ENCODE data around the gene ROBO1. TPM values are rescaled to one million over a fixed set of nuclear protein-coding genes. Genes with fewer than 3 reads are reported as not detected.

ROBO1 gene
- total RNA-seq, 8 experiments from 2014 or later = 45.0 to 147 (median 67.8) TPM

DNA sequence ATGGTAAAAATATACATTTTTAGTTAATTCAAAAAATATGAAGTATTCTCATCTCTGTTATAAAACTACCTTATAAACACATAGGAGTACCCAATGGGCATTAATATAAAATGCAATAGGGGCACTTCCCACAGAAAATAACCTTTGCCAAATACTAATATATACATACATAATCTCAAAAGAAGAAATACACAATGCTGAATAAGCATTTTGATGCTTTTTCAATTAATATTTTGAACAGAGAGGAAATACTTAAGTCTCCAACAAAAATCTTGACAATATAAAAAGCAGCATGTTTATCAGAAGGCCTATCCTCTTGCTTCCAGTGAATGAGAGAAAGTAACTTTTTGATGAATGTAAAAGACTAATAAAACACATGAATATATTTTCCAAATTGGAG, 110.7 kb downstream of the ROBO1 start:
- peaks cover 4 to 14% of the 10 kb centered on the region in 2 donors for H3K4me1 ChIP-seq (replicated peaks in 1 of 2)
- no peak overlapping the region for H3K4me3 ChIP-seq
- in situ Hi-C loops (cut with MboI; ENCODE audit: low pct_unique_long_range_greater_than_20kb in 2 of 9, low sequenced_read_pairs in 9 of 9, unreplicated experiment in 9 of 9) = no loop called here
- no peak overlapping the region for H3K27ac ChIP-seq
- ATAC-seq (replicated peaks in 6 of 8) = no peak

DNA sequence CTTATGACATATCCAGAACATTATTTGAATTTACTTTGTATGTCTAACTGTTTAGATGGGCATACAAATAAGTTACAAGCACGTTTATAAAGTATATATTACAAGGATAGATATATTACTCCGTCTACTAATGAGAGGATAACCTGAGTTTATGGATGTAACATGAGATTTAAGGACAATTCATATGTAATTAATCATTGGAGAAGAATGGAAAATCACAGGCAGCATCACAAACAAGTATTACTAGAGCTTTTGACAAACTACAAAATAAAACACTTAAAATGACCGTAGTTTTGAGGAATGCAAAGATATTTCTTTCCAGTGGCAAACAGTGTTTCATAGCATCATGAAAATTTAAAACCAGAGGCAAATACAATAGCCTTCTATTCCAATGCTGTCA, 113.8 kb downstream of the ROBO1 start:
- no peak overlapping the region for H3K4me3 ChIP-seq
- in situ Hi-C loops (cut with MboI; ENCODE audit: low pct_unique_long_range_greater_than_20kb in 2 of 9, low sequenced_read_pairs in 9 of 9, unreplicated experiment in 9 of 9) = no loop called here
- no peak for ATAC-seq (replicated peaks in 6 of 8)
- 0 to 82% (median 67%) methylated on average over 1 to 3 of the region's 3 CpGs for WGBS, 10 experiments
- H3K4me1 ChIP-seq (replicated peaks in 1 of 2) = peaks cover 0 to 14% of the 10 kb centered on the region in 2 donors
- H3K27ac ChIP-seq = no peak overlapping the region

GRCh38 chr3:79653266-79653830, 114.5 kb downstream of the ROBO1 start:
- ATAC-seq (replicated peaks in 6 of 8) = peak in 1 of 8 experiments; percentile 30
- Histone ChIP-seq H3K27ac (no peak overlapping the region), H3K4me3 (no peak overlapping the region), H3K4me1 (replicated peaks in 1 of 2) (peaks cover 0 to 14% of the 10 kb centered on the region in 2 donors)
- in situ Hi-C loops (cut with MboI; ENCODE audit: low pct_unique_long_range_greater_than_20kb in 2 of 9, low sequenced_read_pairs in 9 of 9, unreplicated experiment in 9 of 9) = no loop called here
- 13 to 79% (median 66%) methylated on average over 2 to 4 of the region's 4 CpGs for WGBS, 10 experiments

GRCh38 chr3:79651536-79652065, 116.2 kb downstream of the ROBO1 start:
- WGBS, 10 experiments = 0 to 86% (median 46%) methylated on average over 1 to 7 of the region's 7 CpGs
- H3K4me1 ChIP-seq (replicated peaks in 1 of 2) = peaks cover 0 to 14% of the 10 kb centered on the region in 2 donors
- H3K27ac ChIP-seq = no peak overlapping the region
- peak in 5 of 8 experiments; percentile 40 to 62 (median 56) for ATAC-seq (replicated peaks in 6 of 8)
- no peak overlapping the region for H3K4me3 ChIP-seq
- in situ Hi-C loops (cut with MboI; ENCODE audit: low pct_unique_long_range_greater_than_20kb in 2 of 9, low sequenced_read_pairs in 9 of 9, unreplicated experiment in 9 of 9) = no loop called here

DNA sequence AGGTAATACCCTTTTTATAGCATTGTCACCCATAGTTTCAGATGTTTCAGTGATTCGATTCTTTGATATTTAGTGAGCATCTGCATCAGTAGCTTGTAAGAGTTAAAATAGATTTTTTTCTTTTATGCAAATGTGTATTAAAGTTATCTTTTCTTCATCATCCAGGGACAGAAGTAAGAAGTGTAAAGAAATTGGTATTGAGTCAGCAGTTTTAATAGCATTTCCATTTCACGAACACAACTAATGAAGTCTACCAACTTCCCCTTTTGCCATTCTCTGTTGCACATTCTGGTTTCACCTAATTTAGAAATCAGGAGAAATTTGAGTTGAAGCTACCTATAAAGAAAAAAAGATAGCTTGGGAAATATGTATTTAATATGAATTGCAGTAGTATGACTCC, 127.9 kb downstream of the ROBO1 start:
- Histone ChIP-seq H3K27ac (no peak overlapping the region), H3K4me1 (replicated peaks in 1 of 2) (no peaks in the 10 kb centered on the region), H3K4me3 (no peak overlapping the region)
- in situ Hi-C loops (cut with MboI; ENCODE audit: low pct_unique_long_range_greater_than_20kb in 2 of 9, low sequenced_read_pairs in 9 of 9, unreplicated experiment in 9 of 9) = no loop called here
- WGBS, 10 experiments = 10 to 100% (median 90%) methylated on average over 1 to 2 of the region's 2 CpGs
- no peak for ATAC-seq (replicated peaks in 6 of 8)

DNA sequence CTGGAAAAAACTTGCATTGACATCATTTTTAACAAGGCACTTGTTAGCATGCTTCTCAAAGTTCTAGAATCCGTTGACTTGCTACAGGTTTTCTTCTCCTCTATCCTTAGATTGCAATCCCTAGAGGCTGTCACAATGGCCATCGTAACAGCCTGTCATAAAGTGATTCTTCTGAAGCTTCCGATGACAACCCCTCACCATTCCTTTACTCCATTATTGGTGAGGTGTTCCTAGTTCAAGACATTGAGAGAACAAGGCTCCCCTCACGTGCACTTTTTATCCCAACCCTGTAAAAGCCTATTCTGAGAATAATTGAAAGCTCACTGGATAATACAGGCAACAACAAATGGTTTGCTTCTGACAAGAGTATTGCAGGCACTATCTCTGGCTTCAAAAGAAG, 131.4 kb downstream of the ROBO1 start:
- WGBS, 10 experiments = 0 to 85% (median 52%) methylated on average over 1 to 4 of the region's 4 CpGs; no CpG with 5 or more reads in 2 of the 10 experiments
- Histone ChIP-seq H3K4me3 (no peak overlapping the region), H3K4me1 (replicated peaks in 1 of 2) (no peaks in the 10 kb centered on the region), H3K27ac (no peak overlapping the region)
- in situ Hi-C loops (cut with MboI; ENCODE audit: low pct_unique_long_range_greater_than_20kb in 2 of 9, low sequenced_read_pairs in 9 of 9, unreplicated experiment in 9 of 9) = no loop called here
- no peak for ATAC-seq (replicated peaks in 6 of 8)

GRCh38 chr3:79632842-79633241, 135.0 kb downstream of the ROBO1 start:
- no peak for ATAC-seq (replicated peaks in 6 of 8)
- Histone ChIP-seq H3K4me3 (no peak overlapping the region), H3K27ac (no peak overlapping the region), H3K4me1 (replicated peaks in 1 of 2) (no peaks in the 10 kb centered on the region)
- 0 to 100% (median 73%) methylated on average over 1 of the region's 1 CpG; no CpG with 5 or more reads in 1 of the 10 experiments for WGBS, 10 experiments
- in situ Hi-C loops (cut with MboI; ENCODE audit: low pct_unique_long_range_greater_than_20kb in 2 of 9, low sequenced_read_pairs in 9 of 9, unreplicated experiment in 9 of 9) = no loop called here

DNA sequence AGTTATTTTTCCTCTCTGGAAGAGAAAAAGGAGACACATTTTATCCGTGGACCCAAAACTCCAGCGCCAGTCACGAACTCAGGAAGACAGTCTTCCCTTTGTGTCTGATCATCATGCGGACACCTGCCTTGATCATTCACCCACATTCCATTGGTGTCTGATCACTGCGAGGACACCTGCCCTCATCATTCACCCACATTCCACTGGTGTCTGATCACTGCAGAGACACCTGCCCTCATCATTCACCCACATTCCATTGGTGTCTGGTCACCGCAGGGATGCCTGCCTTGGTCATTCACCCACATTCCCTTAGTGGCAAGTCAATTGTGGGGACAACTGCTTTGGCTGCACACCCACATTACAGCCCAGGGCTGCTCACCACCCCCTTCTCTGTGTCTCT, 148.9 kb downstream of the ROBO1 start:
- in situ Hi-C loops (cut with MboI; ENCODE audit: low pct_unique_long_range_greater_than_20kb in 2 of 9, low sequenced_read_pairs in 9 of 9, unreplicated experiment in 9 of 9) = no loop called here
- ATAC-seq (replicated peaks in 6 of 8) = no peak
- Histone ChIP-seq H3K27ac (no peak overlapping the region), H3K4me1 (replicated peaks in 1 of 2) (no peaks in the 10 kb centered on the region), H3K4me3 (no peak overlapping the region)
- 0 to 100% (median 75%) methylated on average over 1 to 6 of the region's 6 CpGs; no CpG with 5 or more reads in 1 of the 10 experiments for WGBS, 10 experiments

GRCh38 chr3:79606414-79606813, 161.4 kb downstream of the ROBO1 start:
- no peak for ATAC-seq (replicated peaks in 6 of 8)
- Histone ChIP-seq H3K4me1 (replicated peaks in 1 of 2) (peaks cover 0 to 14% of the 10 kb centered on the region in 2 donors), H3K4me3 (no peak overlapping the region), H3K27ac (no peak overlapping the region)
- in situ Hi-C loops (cut with MboI; ENCODE audit: low pct_unique_long_range_greater_than_20kb in 2 of 9, low sequenced_read_pairs in 9 of 9, unreplicated experiment in 9 of 9) = no loop called here
- WGBS, 10 experiments = 0 to 100% (median 65%) methylated on average over 1 of the region's 1 CpG

GRCh38 chr3:79604681-79605080, 163.1 kb downstream of the ROBO1 start:
- no peak for ATAC-seq (replicated peaks in 6 of 8)
- Histone ChIP-seq H3K4me1 (replicated peaks in 1 of 2) (peaks cover 0 to 21% of the 10 kb centered on the region in 2 donors), H3K27ac (no peak overlapping the region), H3K4me3 (no peak overlapping the region)
- WGBS, 10 experiments = 0 to 100% (median 67%) methylated on average over 2 of the region's 2 CpGs
- in situ Hi-C loops (cut with MboI; ENCODE audit: low pct_unique_long_range_greater_than_20kb in 2 of 9, low sequenced_read_pairs in 9 of 9, unreplicated experiment in 9 of 9) = no loop called here

DNA sequence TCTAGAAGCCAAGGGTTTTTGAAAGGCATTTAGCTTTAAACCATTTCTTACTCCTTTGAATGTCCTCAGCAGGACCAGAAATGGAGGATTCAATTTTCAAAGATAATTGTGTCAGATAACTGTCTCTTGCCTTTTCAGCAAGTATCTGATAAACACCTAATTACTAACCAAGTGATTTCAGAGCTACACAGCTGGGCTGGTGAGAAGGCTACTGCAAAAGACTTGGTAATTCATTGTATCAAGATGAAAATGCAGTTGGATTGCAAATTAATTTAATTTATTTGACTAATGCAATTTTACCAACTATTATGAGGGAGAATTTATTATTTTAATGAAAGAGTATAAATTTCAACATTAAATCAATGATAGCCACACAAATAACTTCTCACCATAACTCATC, 165.4 kb downstream of the ROBO1 start:
- Histone ChIP-seq H3K27ac (no peak overlapping the region), H3K4me1 (replicated peaks in 1 of 2) (peaks cover 0 to 26% of the 10 kb centered on the region in 2 donors), H3K4me3 (no peak overlapping the region)
- ATAC-seq (replicated peaks in 6 of 8) = peak in 3 of 8 experiments; percentile 40 to 76 (median 67)
- in situ Hi-C loops (cut with MboI; ENCODE audit: low pct_unique_long_range_greater_than_20kb in 2 of 9, low sequenced_read_pairs in 9 of 9, unreplicated experiment in 9 of 9) = no loop called here

DNA sequence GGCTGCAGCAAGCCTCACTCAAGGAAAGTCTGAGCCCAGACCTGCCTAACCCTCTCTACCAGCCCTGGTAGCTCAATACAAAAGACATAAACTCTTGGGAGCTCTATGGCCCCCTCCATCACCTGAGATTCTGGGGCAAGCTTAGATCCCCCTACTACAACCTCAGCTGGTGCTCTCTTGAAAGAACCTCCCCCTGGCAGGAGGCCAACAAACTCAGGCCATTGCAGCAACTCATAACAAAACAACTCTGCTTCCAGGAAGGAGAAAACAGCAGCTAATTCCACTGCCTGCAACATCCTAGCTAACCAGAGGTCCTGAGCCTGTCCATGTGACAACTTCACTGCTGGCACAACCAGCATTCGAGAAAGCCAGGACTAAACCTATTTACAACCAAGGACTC, 169.2 kb downstream of the ROBO1 start:
- in situ Hi-C loops (cut with MboI; ENCODE audit: low pct_unique_long_range_greater_than_20kb in 2 of 9, low sequenced_read_pairs in 9 of 9, unreplicated experiment in 9 of 9) = no loop called here
- 0 to 33% methylated on average over 1 of the region's 1 CpG; no CpG with 5 or more reads in 8 of the 10 experiments for WGBS, 10 experiments
- Histone ChIP-seq H3K4me3 (no peak overlapping the region), H3K4me1 (replicated peaks in 1 of 2) (peaks cover 0 to 26% of the 10 kb centered on the region in 2 donors), H3K27ac (no peak overlapping the region)
- ATAC-seq (replicated peaks in 6 of 8) = peak in 2 of 8 experiments; percentile 15 to 36

GRCh38 chr3:79597709-79598108, 170.1 kb downstream of the ROBO1 start:
- no peak overlapping the region for H3K27ac ChIP-seq
- in situ Hi-C loops (cut with MboI; ENCODE audit: low pct_unique_long_range_greater_than_20kb in 2 of 9, low sequenced_read_pairs in 9 of 9, unreplicated experiment in 9 of 9) = no loop called here
- H3K4me1 ChIP-seq (replicated peaks in 1 of 2) = peaks cover 0 to 21% of the 10 kb centered on the region in 2 donors
- ATAC-seq (replicated peaks in 6 of 8) = no peak
- 6 to 92% (median 53%) methylated on average over 1 to 2 of the region's 2 CpGs; no CpG with 5 or more reads in 4 of the 10 experiments for WGBS, 10 experiments
- no peak overlapping the region for H3K4me3 ChIP-seq

DNA sequence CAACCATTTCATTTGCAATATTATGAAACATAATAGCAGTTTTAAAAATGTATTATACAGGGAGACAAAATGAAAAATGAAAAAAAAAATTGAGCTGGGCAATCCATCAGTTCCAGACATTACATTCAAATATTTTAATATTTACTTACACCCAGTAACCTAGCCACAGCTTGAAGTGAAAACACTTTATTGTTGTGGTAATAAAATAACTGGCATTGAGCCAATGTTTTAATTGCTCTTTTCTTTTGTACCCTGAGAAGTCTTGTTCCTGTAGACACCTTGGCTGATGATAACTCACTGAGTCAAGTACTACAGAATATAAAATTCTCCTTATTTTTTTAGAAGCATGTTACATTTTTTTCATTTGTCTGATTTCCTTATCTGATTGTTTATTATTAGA, 180.6 kb downstream of the ROBO1 start:
- H3K4me3 ChIP-seq = no peak overlapping the region
- ATAC-seq (replicated peaks in 6 of 8) = peak in 2 of 8 experiments; percentile 21 to 38
- in situ Hi-C loops (cut with MboI; ENCODE audit: low pct_unique_long_range_greater_than_20kb in 2 of 9, low sequenced_read_pairs in 9 of 9, unreplicated experiment in 9 of 9) = no loop called here
- H3K4me1 ChIP-seq (replicated peaks in 1 of 2) = peaks cover 4 to 18% of the 10 kb centered on the region in 2 donors
- no peak overlapping the region for H3K27ac ChIP-seq
